Measurements from ENCODE around the gene CACYBP. TPM values are rescaled to one million over a fixed set of nuclear protein-coding genes. Genes with fewer than 3 reads are reported as not detected.
A peak's percentile ranks its signal among the peaks of the same experiment; 100 is the strongest.

CACYBP gene
- total and polyA plus RNA-seq, 2 experiments from 2014 or later, result 84.8 to 165 TPM

DNA sequence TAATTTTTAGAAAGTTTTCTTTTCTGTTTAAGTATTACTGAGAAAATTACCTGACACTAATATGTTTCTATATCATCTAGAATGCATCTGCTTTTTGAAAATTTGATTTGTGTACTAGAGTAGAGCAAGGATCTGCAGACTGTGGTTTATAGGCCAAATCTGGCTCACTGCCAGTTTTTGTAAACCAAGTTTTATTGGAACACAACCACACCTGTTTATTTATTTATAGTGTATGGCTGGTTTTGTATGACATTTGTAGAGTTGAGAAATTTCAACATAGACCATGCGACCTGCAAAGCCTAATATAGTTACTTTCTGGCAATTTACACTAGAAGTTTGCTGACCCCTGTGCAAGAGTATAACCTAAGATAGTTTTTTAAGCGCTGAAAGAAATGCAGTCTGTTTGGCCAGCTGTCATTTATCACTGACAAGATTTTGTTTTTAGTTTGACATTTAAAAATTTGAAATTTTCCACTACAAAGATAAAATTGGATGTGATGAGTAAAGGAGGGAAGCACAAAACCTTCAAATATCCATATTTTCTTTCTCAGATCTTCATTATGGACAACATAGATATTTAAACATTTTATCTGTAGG, 36.1 kb upstream of the CACYBP start:
- Histone ChIP-seq H3K9me3 (ENCODE audit: low read depth) (no peaks in the 10 kb centered on the region), H3K9me2 (ENCODE audit: insufficient read depth) (no peaks in the 10 kb centered on the region), H3K4me3 (no peak overlapping the region), H3K36me3 (ENCODE audit: low read depth) (no peaks in the 10 kb centered on the region), H3K79me2 (ENCODE audit: insufficient read depth) (no peaks in the 10 kb centered on the region), H3K9ac (no peak overlapping the region), H4K20me1 (ENCODE audit: insufficient read depth) (no peaks in the 10 kb centered on the region), H3K27me3 (replicated peaks; ENCODE audit: insufficient read depth) (no peaks in the 10 kb centered on the region), H2AFZ (no peak overlapping the region), H3K4me1 (ENCODE audit: insufficient read depth) (peaks cover 14% of the 10 kb centered on the region; the same call in 1 of the 2 replicates), H3K27ac (no peak overlapping the region), H3K4me2 (ENCODE audit: unreplicated experiment) (no peak overlapping the region), H3F3A (ENCODE audit: insufficient read depth) (no peaks in the 10 kb centered on the region)
- DNase-seq, result no peak
- WGBS, 2 experiments (ENCODE audit: low coverage in 1 of 2, low lambda C conversion rate in 2 of 2, missing lambda C conversion rate in 2 of 2), result 50 to 56% methylated on average over 2 of the region's 2 CpGs
- in situ Hi-C loops (cut with MboI), result no loop called here
- TF ChIP-seq EZH2 (IDR thresholded peaks at IDR 0.05; ENCODE audit: insufficient read depth, poor library complexity, severe bottlenecking) (no peak), EZH2phosphoT487 (IDR thresholded peaks at IDR 0.05; ENCODE audit: insufficient read depth, low read depth) (no peak)

DNA sequence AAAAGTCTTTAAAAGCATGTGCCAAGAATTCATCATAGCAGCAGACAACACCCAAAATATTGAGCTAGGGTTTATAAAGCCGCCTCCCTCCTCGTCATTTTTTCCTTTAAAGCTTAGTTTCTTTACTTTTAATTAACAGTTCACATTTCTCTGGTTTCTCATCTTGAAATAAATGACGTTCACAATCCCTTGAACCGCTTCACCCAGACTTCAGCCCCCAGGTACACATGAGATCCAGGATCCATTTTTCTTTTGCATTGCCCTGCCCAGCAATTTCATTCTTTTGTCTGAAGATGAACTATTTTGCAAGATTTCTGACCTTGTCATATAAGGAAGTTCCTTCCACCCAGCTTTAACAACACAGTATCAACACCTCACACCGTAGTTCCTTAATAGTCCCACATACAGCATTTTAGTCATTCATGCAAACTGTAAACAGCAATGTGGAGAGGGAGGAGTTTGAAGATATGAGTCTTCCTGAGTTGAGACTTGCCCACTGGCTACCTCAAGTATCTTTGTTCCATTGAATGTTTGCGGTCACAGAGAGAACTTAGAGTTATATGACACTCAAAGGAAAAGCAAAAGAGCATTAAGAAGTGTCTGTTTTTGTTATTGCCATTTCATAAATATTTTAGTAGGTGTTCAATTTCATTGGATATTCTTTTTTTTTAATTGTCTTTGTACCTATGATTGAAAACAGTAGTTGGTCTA, 35.3 kb upstream of the CACYBP start:
- Histone ChIP-seq H3F3A (ENCODE audit: insufficient read depth) (no peaks in the 10 kb centered on the region), H3K27me3 (replicated peaks; ENCODE audit: insufficient read depth) (no peaks in the 10 kb centered on the region), H3K36me3 (ENCODE audit: low read depth) (no peaks in the 10 kb centered on the region), H2AFZ (no peak overlapping the region), H3K4me1 (ENCODE audit: insufficient read depth) (peaks cover 18% of the 10 kb centered on the region; the same call in 1 of the 2 replicates), H4K20me1 (ENCODE audit: insufficient read depth) (no peaks in the 10 kb centered on the region), H3K27ac (no peak overlapping the region), H3K4me3 (no peak overlapping the region), H3K4me2 (ENCODE audit: unreplicated experiment) (no peak overlapping the region), H3K9me2 (ENCODE audit: insufficient read depth) (no peaks in the 10 kb centered on the region), H3K79me2 (ENCODE audit: insufficient read depth) (no peaks in the 10 kb centered on the region), H3K9ac (no peak overlapping the region), H3K9me3 (ENCODE audit: low read depth) (no peaks in the 10 kb centered on the region)
- DNase-seq, result peak; percentile 55
- 25 to 33% methylated on average over 6 of the region's 6 CpGs for WGBS, 2 experiments (ENCODE audit: low coverage in 1 of 2, low lambda C conversion rate in 2 of 2, missing lambda C conversion rate in 2 of 2)
- in situ Hi-C loops (cut with MboI), result no loop called here
- TF ChIP-seq EZH2 (IDR thresholded peaks at IDR 0.05; ENCODE audit: insufficient read depth, poor library complexity, severe bottlenecking), result no peak
- TF ChIP-seq EZH2phosphoT487 (IDR thresholded peaks at IDR 0.05; ENCODE audit: insufficient read depth, low read depth), result no peak

- in situ Hi-C loops (cut with MboI), result no loop called here
- Histone ChIP-seq H3K27me3 (replicated peaks; ENCODE audit: insufficient read depth) (no peaks in the 10 kb centered on the region), H3K36me3 (ENCODE audit: low read depth) (no peaks in the 10 kb centered on the region), H3K27ac (no peak overlapping the region), H2AFZ (no peak overlapping the region), H3K9me2 (ENCODE audit: insufficient read depth) (no peaks in the 10 kb centered on the region), H3K4me1 (ENCODE audit: insufficient read depth) (peaks cover 18% of the 10 kb centered on the region; the same call in 1 of the 2 replicates), H3K9me3 (ENCODE audit: low read depth) (no peaks in the 10 kb centered on the region), H4K20me1 (ENCODE audit: insufficient read depth) (no peaks in the 10 kb centered on the region), H3F3A (ENCODE audit: insufficient read depth) (no peaks in the 10 kb centered on the region), H3K79me2 (ENCODE audit: insufficient read depth) (no peaks in the 10 kb centered on the region), H3K4me2 (ENCODE audit: unreplicated experiment) (no peak overlapping the region), H3K9ac (no peak overlapping the region), H3K4me3 (no peak overlapping the region)
- DNase-seq, result no peak
- WGBS, 2 experiments (ENCODE audit: low coverage in 1 of 2, low lambda C conversion rate in 2 of 2, missing lambda C conversion rate in 2 of 2), result 21 to 22% methylated on average over 1 of the region's 1 CpG
- no peak for TF ChIP-seq EZH2 (IDR thresholded peaks at IDR 0.05; ENCODE audit: insufficient read depth, poor library complexity, severe bottlenecking)
These were observed 34.8 kb upstream of the CACYBP start for GRCh38 chr1:174964972-174965361.

DNA sequence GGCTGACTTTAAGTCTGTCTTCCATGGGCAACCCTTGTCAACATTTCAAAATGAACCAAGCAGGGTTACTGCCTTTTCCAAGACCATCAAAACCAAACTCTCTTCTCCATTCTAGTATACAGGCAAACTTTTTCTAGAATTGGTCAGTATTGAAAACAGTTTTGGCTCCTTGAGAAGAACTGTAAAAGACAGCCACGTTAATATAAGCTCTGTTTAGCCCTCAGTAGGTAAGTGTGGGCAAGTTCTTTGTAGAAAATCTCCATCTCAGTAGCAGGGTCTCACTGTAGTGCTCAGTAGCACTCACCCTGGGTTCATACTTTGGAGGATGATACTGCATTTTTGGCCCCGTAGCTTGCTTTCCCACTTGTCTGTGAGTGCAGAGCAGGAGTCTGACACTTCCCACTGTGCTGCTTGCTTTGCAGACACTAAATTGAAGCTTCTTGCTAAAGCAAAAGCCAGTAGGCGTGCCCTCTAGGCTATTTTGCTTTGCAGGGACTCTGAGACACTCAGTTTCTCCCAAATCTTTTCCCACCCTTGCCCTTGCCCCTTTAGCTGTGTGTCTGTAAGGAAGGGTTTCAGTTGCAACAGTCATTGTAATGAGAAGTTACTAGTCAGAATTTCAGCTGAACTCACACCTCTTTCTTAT, 34.3 kb upstream of the CACYBP start:
- H3K27ac ChIP-seq, result no peak overlapping the region
- TF ChIP-seq EZH2 (IDR thresholded peaks at IDR 0.05; ENCODE audit: insufficient read depth, poor library complexity, severe bottlenecking) (no peak), EZH2phosphoT487 (IDR thresholded peaks at IDR 0.05; ENCODE audit: insufficient read depth, low read depth) (no peak)
- in situ Hi-C loops (cut with MboI), result no loop called here

More for the DNA sequence above, 34.3 kb upstream of the CACYBP start:
- no peak overlapping the region for H3K9ac ChIP-seq
- H3K4me2 ChIP-seq (ENCODE audit: unreplicated experiment), result no peak overlapping the region
- no peak overlapping the region for H2AFZ ChIP-seq
- no peaks in the 10 kb centered on the region for H4K20me1 ChIP-seq (ENCODE audit: insufficient read depth)
- H3K4me1 ChIP-seq (ENCODE audit: insufficient read depth), result peaks cover 18% of the 10 kb centered on the region; the same call in 1 of the 2 replicates
- no peak overlapping the region for H3K4me3 ChIP-seq
- WGBS, 2 experiments (ENCODE audit: low coverage in 1 of 2, low lambda C conversion rate in 2 of 2, missing lambda C conversion rate in 2 of 2), result 66 to 67% methylated on average over 3 of the region's 3 CpGs
- no peaks in the 10 kb centered on the region for H3K36me3 ChIP-seq (ENCODE audit: low read depth)
- H3K9me2 ChIP-seq (ENCODE audit: insufficient read depth), result no peaks in the 10 kb centered on the region
- DNase-seq, result no peak
- H3K27me3 ChIP-seq (replicated peaks; ENCODE audit: insufficient read depth), result no peaks in the 10 kb centered on the region
- no peaks in the 10 kb centered on the region for H3K9me3 ChIP-seq (ENCODE audit: low read depth)
- no peaks in the 10 kb centered on the region for H3K79me2 ChIP-seq (ENCODE audit: insufficient read depth)
- H3F3A ChIP-seq (ENCODE audit: insufficient read depth), result no peaks in the 10 kb centered on the region

All from GM23248 (cell line).